Right atrium auricular region (tissue), 2 donors: ENCODE measurements around the gene CYP4F22. TPM values are rescaled to one million over a fixed set of nuclear protein-coding genes. Genes with fewer than 3 reads are reported as not detected.

Source experiments
- DNase-seq: peaks from one replicate; pipeline ENCODE4 v3.0.0-alpha.2; 2019; ENCODE audit warnings: low spot score
- H3K27ac ChIP-seq, 2 donors: fragments of 200-600 bp; sonication (generic); 1 replicate in 1 of 2; 2 replicates in 1 of 2; pipeline ENCODE4 v1.5.1; 2016 to 2019
- H3K27me3 ChIP-seq, 2 donors: fragments of 200-600 bp; sonication (generic); one replicate each; pipeline versions ENCODE4 v1.5.1 to v1.6.0; 2017 to 2019
- H3K36me3 ChIP-seq: fragments of 200-600 bp; sonication (generic); one replicate; pipeline ENCODE4 v1.5.1; 2016
- H3K4me1 ChIP-seq, 2 donors: fragments of 200-600 bp; sonication (generic); one replicate each; pipeline versions ENCODE4 v1.5.1 to v1.6.0; 2017 to 2019
- H3K4me3 ChIP-seq, 2 donors: fragments of 200-600 bp; sonication (generic); 1 replicate in 1 of 2; 2 replicates in 1 of 2; pipeline ENCODE4 v1.5.1; 2017 to 2019; ENCODE audit warnings: mild to moderate bottlenecking in 1 of 2, moderate library complexity in 1 of 2
- H3K9me3 ChIP-seq, 2 donors: fragments of 200-600 bp; sonication (generic); one replicate each; pipeline ENCODE4 v1.5.1; 2019
- CTCF ChIP-seq, 2 donors: fragments of 200-600 bp; sonication (generic); IDR thresholded peaks; one replicate each; pipeline ENCODE4 v1.5.1; 2019; ENCODE audit warnings: antibody characterized with exemption in 2 of 2
- total RNA-seq, 2 donors: library from RNA; depleted of rRNA; stranded (reverse); fragments of >200 nt; gene quantifications; one replicate each; pipeline ENCODE4 v1.1.0, GENCODE V29; 2016

The CYP4F22 gene
- total RNA-seq, 2 donors from 2014 or later: not detected

- no peaks in the 10 kb centered on the region for H3K27me3 ChIP-seq
- DNase-seq: no peak
- H3K4me3 ChIP-seq: no peak overlapping the region
- H3K36me3 ChIP-seq: no peaks in the 10 kb centered on the region
- H3K27ac ChIP-seq: no peak overlapping the region
- H3K9me3 ChIP-seq: no peaks in the 10 kb centered on the region
- TF ChIP-seq CTCF (IDR thresholded peaks at IDR 0.05): no peak
- no peaks in the 10 kb centered on the region for H3K4me1 ChIP-seq
Observed at GRCh38 chr19:15488489-15489226, 19.7 kb upstream of the CYP4F22 start.

GRCh38 chr19:15495151-15495550 is 13.2 kb upstream of the CYP4F22 start:
- DNase-seq: no peak
- TF ChIP-seq CTCF (IDR thresholded peaks at IDR 0.05): no peak
- no peak overlapping the region for H3K27ac ChIP-seq
- no peaks in the 10 kb centered on the region for H3K36me3 ChIP-seq
- no peak overlapping the region for H3K4me3 ChIP-seq
- no peaks in the 10 kb centered on the region for H3K27me3 ChIP-seq
- H3K4me1 ChIP-seq: no peaks in the 10 kb centered on the region
- H3K9me3 ChIP-seq: no peaks in the 10 kb centered on the region

DNA sequence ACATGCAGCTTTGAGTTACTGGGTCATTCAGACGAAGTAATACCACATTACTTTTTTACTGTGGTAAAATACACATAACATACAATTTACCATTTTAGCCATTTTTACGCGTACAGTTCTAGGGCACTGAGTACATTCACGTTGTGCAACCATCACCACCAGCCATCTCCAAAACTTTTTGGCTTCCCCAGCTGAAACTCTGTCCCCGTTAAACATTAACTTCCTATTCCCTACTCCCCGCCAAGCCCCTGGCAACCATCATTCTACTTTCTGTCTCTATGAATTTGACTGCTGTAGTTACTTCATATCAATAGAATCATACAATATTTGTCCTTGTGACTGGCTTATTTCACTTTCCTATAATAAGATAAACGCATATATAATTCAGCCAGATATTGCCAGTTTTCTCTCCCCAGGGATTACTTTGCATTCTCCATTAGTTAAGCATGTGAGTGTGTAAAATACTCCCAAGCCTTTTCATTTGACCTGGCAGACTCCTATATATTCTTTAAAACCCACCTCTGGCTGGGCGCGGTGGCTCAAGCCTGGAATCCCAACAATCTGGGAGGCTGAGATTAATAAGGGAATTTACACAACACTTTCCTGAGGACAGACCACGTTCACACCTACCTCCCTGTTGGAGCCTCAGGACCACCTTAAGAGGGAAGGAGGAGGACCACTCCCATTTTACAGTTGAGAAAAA is 10.0 kb upstream of the CYP4F22 start:
- no peaks in the 10 kb centered on the region for H3K36me3 ChIP-seq
- no peak overlapping the region for H3K4me3 ChIP-seq
- no peak for DNase-seq
- no peak overlapping the region for H3K27ac ChIP-seq
- H3K9me3 ChIP-seq: no peaks in the 10 kb centered on the region
- no peaks in the 10 kb centered on the region for H3K4me1 ChIP-seq
- no peak for TF ChIP-seq CTCF (IDR thresholded peaks at IDR 0.05)
- H3K27me3 ChIP-seq: no peaks in the 10 kb centered on the region

- no peaks in the 10 kb centered on the region for H3K4me1 ChIP-seq
- H3K27me3 ChIP-seq: no peaks in the 10 kb centered on the region
- H3K4me3 ChIP-seq: no peak overlapping the region
- DNase-seq: no peak
- no peaks in the 10 kb centered on the region for H3K9me3 ChIP-seq
- no peak for TF ChIP-seq CTCF (IDR thresholded peaks at IDR 0.05)
- H3K27ac ChIP-seq: no peak overlapping the region
- no peaks in the 10 kb centered on the region for H3K36me3 ChIP-seq
Observed at GRCh38 chr19:15498910-15499309, 9.4 kb upstream of the CYP4F22 start.

- no peaks in the 10 kb centered on the region for H3K4me1 ChIP-seq
- no peak for TF ChIP-seq CTCF (IDR thresholded peaks at IDR 0.05)
- no peaks in the 10 kb centered on the region for H3K27me3 ChIP-seq
- DNase-seq: no peak
- no peaks in the 10 kb centered on the region for H3K9me3 ChIP-seq
- H3K36me3 ChIP-seq: no peaks in the 10 kb centered on the region
- H3K27ac ChIP-seq: no peak overlapping the region
- H3K4me3 ChIP-seq: no peak overlapping the region
Observed at GRCh38 chr19:15501596-15501995, 6.7 kb upstream of the CYP4F22 start.
